GM21717 (cell line): Measurements from ENCODE around the gene NCDN.
"Not testable (repeated sequence)": the region's sequence is repeated elsewhere in the genome, so short reads cannot be mapped to it uniquely, and the experiment has no call there.

Experiments used
- ATAC-seq: cut with Tn5 transposase; IDR thresholded peaks from one replicate; pipeline ENCODE4 v1.9.1; 2021; ENCODE audit warnings: mild to moderate bottlenecking, moderate library complexity; ENCODE audit not compliant: unreplicated experiment

The NCDN gene

GRCh38 chr1:35568975-35569395, 11.4 kb downstream of the NCDN start:
- no peak for ATAC-seq

GRCh38 chr1:35569936-35570335, 12.3 kb downstream of the NCDN start:
- ATAC-seq, result no peak

GRCh38 chr1:35570589-35571137, 13.1 kb downstream of the NCDN start:
- no peak for ATAC-seq

- ATAC-seq, result no peak
Observed at GRCh38 chr1:35571263-35571662, 13.7 kb downstream of the NCDN start.

- ATAC-seq, result no peak
Observed at GRCh38 chr1:35572296-35572695, 14.7 kb downstream of the NCDN start.

- ATAC-seq, result no peak
Observed at GRCh38 chr1:35573198-35574124, 15.9 kb downstream of the NCDN start, which contains the start of gene TFAP2E. TFAP2E (plus strand) TSS chr1:35573314; CDS start chr1:35573578, 264 bp downstream.

- no peak for ATAC-seq
Observed at GRCh38 chr1:35574125-35574654, 16.6 kb downstream of the NCDN start.

- ATAC-seq, result no peak
Observed at GRCh38 chr1:35574655-35575415, 17.2 kb downstream of the NCDN start.

- no peak for ATAC-seq
Observed at GRCh38 chr1:35575416-35575958, 17.9 kb downstream of the NCDN start.

- ATAC-seq, result no peak
Observed at GRCh38 chr1:35576061-35576765, 18.6 kb downstream of the NCDN start.

- not testable (repeated sequence) for ATAC-seq
Observed at GRCh38 chr1:35576766-35577070, 19.1 kb downstream of the NCDN start.

GRCh38 chr1:35577071-35577998, 19.7 kb downstream of the NCDN start:
- ATAC-seq, result peak; percentile 63

- ATAC-seq, result no peak
Observed at GRCh38 chr1:35580949-35581388, 23.4 kb downstream of the NCDN start.

- not testable (repeated sequence) for ATAC-seq
Observed at GRCh38 chr1:35581621-35582020, 24.0 kb downstream of the NCDN start.

- no peak for ATAC-seq
Observed at GRCh38 chr1:35585281-35585680, 27.7 kb downstream of the NCDN start.

GRCh38 chr1:35585805-35586204, 28.2 kb downstream of the NCDN start:
- not testable (repeated sequence) for ATAC-seq

GRCh38 chr1:35586808-35587207, 29.2 kb downstream of the NCDN start:
- no peak for ATAC-seq

GRCh38 chr1:35587736-35588135, 30.1 kb downstream of the NCDN start:
- ATAC-seq, result no peak

- ATAC-seq, result no peak
Observed at GRCh38 chr1:35588197-35588910, 30.8 kb downstream of the NCDN start.
